Inferior parietal cortex (tissue), 1 donor: Measurements from ENCODE around the gene PSMA6.
"Not testable (repeated sequence)": the region's sequence is repeated elsewhere in the genome, so short reads cannot be mapped to it uniquely, and the experiment has no call there.

Source experiments
- DNase-seq: peaks from one replicate; pipeline ENCODE4 v3.0.0-alpha.2; 2016; ENCODE audit errors: extremely low spot score

PSMA6 gene

GRCh38 chr14:35284506-35284905, 7.7 kb upstream of the PSMA6 start:
- no peak for DNase-seq

- DNase-seq, result no peak
These were observed 6.8 kb upstream of the PSMA6 start for GRCh38 chr14:35285168-35286002.

DNA sequence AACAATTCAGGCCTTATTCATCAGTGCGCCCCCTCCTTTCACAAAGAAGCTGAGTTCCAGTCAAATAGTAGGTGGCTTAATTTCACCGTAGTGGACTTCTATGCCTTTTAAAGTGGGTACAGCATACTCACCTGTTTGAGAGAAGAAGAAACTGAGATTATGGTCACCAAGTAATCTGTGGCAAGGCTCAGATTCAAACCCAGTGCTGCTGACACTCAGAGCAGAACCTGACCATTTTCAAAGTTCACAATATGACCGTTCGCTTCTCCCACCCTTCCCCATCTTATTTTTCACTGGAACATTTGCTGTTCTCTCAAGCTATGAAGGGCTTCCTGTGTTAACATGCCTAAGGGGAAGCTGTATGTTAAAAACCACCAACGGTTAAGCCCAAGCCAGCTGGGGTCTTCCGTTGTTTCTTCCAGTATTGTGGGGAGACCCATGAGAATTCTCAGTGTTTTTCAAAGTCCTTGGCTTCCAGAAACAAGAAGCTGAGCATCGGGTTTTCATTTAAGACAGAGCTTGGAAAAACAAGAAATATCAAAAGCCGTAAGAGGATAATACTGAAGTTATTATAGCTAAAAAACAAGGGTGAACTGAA, 6.1 kb upstream of the PSMA6 start:
- no peak for DNase-seq

- no peak for DNase-seq
These were observed 5.5 kb upstream of the PSMA6 start for GRCh38 chr14:35286707-35287106.

GRCh38 chr14:35287431-35288013, 4.7 kb upstream of the PSMA6 start:
- no peak for DNase-seq

DNA sequence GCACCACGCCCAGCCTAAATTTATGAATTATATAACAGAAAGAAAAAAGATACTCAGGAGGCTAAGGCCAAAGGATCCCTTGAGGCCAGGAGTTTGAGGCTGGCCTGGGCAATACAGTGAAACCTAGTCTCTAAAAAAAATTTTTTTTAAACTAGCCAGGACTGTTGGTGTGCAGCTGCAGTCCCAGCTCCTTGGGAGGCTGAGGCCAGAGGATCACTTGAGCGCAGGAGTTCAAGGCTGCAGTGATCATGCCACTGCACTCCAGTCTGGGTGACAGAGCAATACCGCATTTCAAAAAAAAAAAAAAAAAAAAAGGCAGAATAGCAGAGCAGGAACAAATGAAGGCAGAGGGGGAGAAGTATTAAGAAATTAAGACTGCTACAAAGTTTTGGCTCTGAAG, 2.6 kb upstream of the PSMA6 start:
- no peak for DNase-seq

GRCh38 chr14:35292770-35293561, 784 bp downstream of the PSMA6 start:
- no peak for DNase-seq

- no peak for DNase-seq
These were observed 3.6 kb downstream of the PSMA6 start for GRCh38 chr14:35295845-35296161.

DNA sequence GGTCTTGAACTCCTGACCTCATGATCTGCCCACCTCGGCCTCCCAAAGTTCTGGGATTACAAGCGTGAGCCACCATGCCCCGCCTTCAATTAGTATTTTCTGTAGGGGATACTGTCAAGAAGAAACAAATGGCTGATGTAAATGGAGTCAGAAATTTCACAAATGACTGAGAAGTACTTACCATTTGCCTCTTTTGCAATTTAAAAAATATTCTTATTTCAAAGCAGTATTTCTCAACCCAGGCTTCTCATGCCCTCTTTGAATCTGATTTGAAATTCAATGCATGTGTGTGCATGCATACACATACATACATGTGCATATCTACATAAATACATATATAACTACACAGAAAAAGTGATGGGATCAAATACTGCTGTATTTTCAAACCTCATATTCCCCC, 4.4 kb downstream of the PSMA6 start:
- no peak for DNase-seq

- no peak for DNase-seq
These were observed 5.5 kb downstream of the PSMA6 start for GRCh38 chr14:35297706-35298105.

- no peak for DNase-seq
These were observed 6.2 kb downstream of the PSMA6 start for GRCh38 chr14:35298351-35298750.

GRCh38 chr14:35299708-35300107, 7.5 kb downstream of the PSMA6 start:
- no peak for DNase-seq

DNA sequence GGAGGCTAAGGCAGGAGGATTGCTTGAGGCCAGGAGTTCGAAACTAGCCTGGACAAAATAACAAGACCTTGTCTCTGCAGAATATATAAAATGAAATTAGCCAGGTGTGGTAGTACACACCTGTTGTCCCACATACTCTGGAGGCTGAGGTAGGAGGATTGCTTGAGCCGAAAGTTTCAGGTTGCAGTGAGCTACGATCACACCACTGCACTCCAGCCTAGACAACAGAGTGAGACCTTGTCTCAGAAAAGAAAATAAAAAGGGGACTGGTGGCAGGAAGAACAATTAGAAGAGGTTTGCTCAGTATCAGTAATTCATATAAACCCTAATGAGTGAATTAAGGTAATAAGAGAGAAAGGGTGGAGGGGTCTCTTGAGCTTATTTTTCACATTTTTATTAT, 8.0 kb downstream of the PSMA6 start:
- no peak for DNase-seq

- not testable (repeated sequence) for DNase-seq
These were observed 9.2 kb downstream of the PSMA6 start for GRCh38 chr14:35301334-35301733.

GRCh38 chr14:35301735-35302528, 9.8 kb downstream of the PSMA6 start:
- DNase-seq, result no peak

DNA sequence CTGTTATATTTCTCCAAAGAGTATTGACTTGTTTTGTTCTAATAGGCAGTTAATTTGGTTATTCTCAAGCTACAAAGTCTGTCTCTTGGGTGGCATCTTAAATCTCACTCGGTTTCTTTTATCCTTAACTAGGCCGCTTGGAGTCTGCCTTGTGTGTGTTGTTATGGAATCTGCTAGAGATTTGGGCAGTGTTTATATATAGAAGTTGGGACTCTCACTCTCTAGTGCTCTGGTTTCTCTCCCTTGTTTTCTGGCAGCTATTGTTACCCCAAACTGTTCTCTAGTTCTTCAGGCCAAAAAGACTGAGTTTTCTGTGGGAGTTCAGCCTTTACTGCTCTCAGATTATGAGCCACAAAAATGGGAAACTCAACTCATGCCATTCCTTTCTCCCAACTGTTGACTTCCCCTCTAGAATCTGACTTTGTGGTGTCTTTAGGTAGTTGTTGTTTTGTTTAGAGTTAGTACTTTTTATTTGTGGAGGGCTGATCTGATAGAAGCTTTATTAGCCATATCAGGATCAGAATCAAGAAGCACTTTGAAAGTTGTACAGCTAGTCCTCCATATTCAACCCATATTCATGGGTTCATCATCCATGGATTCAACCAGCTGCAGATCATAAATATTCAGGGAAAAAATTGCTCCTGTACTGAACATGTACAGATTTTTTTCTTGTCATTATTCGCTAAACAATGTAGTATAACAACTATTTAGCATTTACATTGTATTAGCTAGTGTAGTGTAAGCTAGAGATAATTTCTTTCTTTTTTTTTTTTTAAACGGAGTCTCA, 11.2 kb downstream of the PSMA6 start:
- no peak for DNase-seq

DNA sequence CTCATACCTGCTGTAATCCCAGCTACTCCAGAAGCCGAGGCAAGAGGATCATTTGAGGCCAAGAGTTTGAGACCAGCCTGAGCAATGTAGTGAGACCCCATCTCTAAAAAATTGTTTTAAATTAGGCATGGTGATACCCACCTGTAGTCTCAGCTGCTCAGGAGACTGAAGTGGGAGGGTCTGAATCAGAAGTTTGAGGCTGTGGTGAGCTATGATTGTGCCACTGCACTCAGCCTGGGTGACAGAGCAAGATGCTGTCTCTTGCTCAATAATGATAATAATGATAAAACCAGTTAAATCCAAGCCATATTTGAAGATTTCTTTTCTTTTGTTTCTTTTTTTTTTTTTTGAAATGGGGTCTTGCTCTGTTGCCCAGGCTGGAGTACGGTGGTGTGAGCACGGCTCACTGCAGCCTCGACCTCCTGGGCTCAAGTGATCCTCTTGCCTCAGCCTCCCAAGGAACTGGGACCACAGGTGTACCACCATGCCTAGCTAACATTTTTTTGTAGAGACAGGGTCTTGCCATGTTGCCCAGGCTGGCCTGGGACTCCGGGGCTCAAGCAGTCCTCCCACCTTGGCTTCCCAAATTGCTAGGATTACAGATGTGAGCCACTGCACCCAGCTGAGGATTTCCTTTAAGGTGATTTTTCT, 12.8 kb downstream of the PSMA6 start:
- DNase-seq, result no peak

- DNase-seq, result no peak
These were observed 13.5 kb downstream of the PSMA6 start for GRCh38 chr14:35305633-35306032.

GRCh38 chr14:35306114-35306513, 13.9 kb downstream of the PSMA6 start:
- DNase-seq, result no peak

DNA sequence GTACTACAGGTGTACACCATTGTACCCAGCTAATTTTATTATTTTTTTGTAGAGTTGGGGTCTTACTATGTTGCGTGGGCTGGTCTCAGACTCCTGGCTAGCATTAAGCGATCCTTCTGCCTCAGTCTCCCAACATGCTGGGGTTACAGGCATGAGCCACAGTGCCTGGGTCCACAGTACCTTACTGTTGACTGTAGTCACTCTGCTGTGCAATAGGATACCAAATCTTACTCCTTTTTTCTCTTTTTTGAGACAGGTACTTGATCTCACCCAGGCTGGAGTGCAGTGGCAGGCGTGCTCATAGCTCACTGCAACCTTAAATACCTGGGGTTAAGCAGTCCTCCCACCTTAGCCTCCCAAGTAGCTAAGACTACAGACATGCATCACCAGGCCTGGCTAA, 25.6 kb downstream of the PSMA6 start:
- DNase-seq, result no peak
